Measurements from ENCODE around the gene ISM2.

Gene ISM2

GRCh38 chr14:77458249-77458950, 40.2 kb downstream of the ISM2 start:
- DNase-seq, result no peak

DNA sequence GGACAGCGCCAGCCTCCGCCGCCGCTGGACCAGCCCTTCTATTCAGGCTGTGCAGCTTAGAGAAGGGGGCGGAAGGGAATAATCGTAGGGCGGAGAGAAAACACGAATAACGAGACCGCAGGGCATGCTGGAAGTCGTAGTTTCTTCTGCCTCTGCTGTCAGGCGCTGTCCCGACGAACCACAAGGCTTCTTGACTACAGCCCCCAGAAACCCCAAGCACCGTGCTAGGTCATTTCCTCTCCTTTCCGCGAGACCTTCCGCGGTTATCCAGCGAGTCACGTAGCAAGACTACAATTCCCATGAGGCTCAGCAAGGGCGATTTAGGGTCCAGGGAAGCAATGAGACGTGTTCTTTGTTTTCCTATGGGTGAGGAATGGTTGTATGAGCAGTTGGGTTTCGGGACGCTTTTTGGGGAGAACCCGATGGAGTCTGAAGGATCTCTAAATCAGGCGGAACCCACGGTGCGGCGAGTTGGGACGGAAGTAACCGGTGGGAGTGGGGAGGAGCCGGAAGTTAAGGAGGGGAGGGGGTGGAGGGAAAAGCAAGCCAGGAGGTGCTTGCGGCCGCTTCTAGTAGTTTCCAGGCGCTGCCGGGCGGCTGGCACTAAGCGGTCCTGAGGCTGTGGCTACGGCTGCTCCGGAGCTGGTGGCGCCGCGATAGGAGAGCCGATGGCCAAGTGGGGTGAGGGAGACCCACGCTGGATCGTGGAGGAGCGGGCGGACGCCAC, 40.9 kb downstream of the ISM2 start, which contains the start of the genes AHSA1 and VIPAS39:
TSS of gene AHSA1 (plus strand) at position 572 of the 727 bp plus-strand sequence. CDS start at position 669, 97 bp downstream.
TSS of gene VIPAS39 (minus strand) at position 80 of the 727 bp plus-strand sequence. CDS start 3,499 bp downstream, outside the sequence.
- DNase-seq, result peak; percentile 96

GRCh38 chr14:77457115-77457521, 41.5 kb downstream of the ISM2 start:
- DNase-seq, result no peak

GRCh38 chr14:77455966-77456640, 42.5 kb downstream of the ISM2 start:
- no peak for DNase-seq

- no peak for DNase-seq
Measured at GRCh38 chr14:77442196-77442595, 56.4 kb downstream of the ISM2 start.

DNA sequence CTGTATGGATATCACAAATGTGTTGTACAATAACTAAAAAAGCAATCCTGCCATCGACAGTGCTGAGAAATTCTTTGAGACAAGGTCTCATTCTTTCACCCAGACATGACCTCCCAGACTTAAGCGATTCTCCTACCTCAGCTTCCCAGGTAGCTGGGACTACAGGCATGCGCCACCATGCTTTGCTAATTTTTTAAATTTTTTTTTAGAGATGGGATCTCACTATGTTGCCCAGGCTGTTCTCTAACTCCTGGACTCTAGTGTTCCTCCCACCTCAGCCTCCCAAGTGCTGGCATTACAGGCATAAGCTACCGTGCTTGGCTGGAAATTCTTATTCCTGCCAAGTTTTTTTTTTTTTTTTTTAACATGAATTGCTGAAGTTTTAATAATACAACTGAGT, 58.8 kb downstream of the ISM2 start:
- DNase-seq, result no peak

DNA sequence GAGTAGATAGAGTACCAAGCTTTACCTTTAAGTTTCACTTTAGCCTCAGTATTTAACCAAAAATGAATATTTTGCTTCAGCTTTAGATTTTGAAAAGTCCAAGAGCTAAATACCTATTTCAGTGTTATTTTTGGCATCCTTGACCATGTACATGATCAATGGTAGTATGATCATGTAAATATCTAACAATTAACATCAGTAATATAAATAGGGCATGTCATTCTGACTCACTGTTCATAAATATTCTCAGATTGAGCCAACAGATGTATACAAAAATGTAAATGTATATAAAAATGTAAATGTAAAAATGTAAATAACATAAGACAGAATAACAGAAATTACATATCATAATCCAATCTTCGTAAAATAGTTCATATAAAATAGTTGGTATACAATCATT, 60.0 kb downstream of the ISM2 start:
- DNase-seq, result no peak

DNA sequence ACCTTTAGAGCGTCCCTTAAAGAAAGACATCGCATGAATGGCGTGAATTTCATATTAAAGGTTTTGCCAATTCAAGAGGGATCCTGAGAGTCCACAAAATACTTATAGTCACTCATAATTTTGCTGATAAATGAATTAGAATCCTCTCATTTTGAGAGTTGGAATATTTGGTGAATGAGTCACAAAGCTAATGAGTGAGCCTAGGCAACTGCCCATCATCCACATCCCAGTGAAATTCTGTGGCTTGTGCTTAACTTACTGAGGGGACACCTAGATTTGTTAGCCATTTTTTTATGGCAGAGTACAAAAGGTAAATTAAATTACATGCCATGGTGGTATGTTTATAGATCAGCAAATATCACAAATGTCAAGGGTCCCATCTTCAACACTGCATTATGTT, 62.6 kb downstream of the ISM2 start:
- no peak for DNase-seq

DNA sequence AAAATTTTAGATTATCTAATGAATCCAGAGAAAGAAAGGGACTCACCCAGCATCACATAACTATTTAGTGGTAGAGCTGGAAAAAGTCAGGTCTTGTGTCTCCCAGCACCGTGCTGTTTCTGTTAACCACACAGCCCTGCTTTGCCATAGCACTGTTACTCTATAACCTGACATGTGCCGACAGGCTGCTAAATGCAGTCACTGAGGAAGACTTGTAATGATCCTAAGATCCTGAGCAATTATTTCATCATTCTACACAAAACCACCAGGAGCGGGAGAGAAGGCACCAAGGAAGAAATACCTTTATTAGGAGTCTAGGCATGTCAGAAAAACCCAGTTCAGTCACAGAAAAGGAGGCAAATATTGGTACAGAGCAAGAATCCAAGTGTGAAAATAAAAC, 72.2 kb downstream of the ISM2 start:
- DNase-seq, result no peak

DNA sequence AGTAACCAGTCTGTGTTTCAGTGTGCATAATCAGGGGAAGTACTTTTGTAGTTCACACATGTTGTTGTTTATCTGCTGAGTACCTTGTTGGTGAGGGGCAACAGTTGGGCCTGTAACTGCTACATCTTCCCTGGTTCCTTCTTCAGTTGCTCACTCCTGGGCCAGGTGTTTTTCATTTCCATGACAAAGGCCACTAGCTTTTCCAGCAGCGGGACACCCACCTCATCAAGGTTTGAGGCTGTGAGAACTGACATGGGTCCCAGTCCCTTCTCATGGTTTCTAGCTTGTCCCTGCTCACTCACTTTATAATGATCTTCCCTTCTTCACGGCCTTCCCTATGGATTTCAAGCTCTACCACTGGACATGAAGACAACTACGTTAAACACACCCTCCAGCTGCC, 73.8 kb downstream of the ISM2 start:
- DNase-seq, result no peak

Measured in NCI-H1436 treated with DMSO at 0.1 percent for 48 hours (cell line).